ENCODE data around the gene HPN.

GRCh38 chr19:35029737-35030256, 11.7 kb upstream of the HPN start:
- TF ChIP-seq, protein P1, sequence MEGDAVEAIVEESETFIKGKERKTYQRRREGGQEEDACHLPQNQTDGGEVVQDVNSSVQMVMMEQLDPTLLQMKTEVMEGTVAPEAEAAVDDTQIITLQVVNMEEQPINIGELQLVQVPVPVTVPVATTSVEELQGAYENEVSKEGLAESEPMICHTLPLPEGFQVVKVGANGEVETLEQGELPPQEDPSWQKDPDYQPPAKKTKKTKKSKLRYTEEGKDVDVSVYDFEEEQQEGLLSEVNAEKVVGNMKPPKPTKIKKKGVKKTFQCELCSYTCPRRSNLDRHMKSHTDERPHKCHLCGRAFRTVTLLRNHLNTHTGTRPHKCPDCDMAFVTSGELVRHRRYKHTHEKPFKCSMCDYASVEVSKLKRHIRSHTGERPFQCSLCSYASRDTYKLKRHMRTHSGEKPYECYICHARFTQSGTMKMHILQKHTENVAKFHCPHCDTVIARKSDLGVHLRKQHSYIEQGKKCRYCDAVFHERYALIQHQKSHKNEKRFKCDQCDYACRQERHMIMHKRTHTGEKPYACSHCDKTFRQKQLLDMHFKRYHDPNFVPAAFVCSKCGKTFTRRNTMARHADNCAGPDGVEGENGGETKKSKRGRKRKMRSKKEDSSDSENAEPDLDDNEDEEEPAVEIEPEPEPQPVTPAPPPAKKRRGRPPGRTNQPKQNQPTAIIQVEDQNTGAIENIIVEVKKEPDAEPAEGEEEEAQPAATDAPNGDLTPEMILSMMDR (IDR thresholded peaks at IDR 0.05; ENCODE audit: low read length), result no peak
- no peak for TF ChIP-seq EZH2 (IDR thresholded peaks at IDR 0.05; ENCODE audit: borderline replicate concordance, low read length)
